AG04449 (cell line): ENCODE results near the gene PDLIM3.

Source experiments
- CTCF ChIA-PET: fragments of 350-600 bp; formaldehyde crosslinking; extraction: SDS; loops from one replicate; lab custom pipeline; 2021; ENCODE audit warnings: antibody characterized with exemption; lab: Yijun Ruan, JAX
- POLR2A ChIA-PET: fragments of 400-600, 350-600 bp; formaldehyde crosslinking; extraction: SDS; loops from one replicate; lab custom pipeline; 2020; ENCODE audit warnings: antibody characterized with exemption, inconsistent platforms; lab: Yijun Ruan, JAX
- DNase-seq: peaks from one replicate; pipeline ENCODE4 v3.0.0-alpha.2; 2010; ENCODE audit warnings: low read depth, low spot score
- H3K4me3 ChIP-seq: 2 replicates; pipeline ENCODE4 v1.5.1; 2011; ENCODE audit warnings: low read depth, mild to moderate bottlenecking, control low read depth, low read length
- TF ChIP-seq, protein P1 (sequence below): IDR thresholded peaks from one replicate; pipeline ENCODE4 v1.5.1; 2011; ENCODE audit warnings: mild to moderate bottlenecking, moderate library complexity, low read length, control low read depth, inconsistent platforms; ENCODE audit not compliant: insufficient read depth; ENCODE audit errors: missing control alignments

The PDLIM3 gene

DNA sequence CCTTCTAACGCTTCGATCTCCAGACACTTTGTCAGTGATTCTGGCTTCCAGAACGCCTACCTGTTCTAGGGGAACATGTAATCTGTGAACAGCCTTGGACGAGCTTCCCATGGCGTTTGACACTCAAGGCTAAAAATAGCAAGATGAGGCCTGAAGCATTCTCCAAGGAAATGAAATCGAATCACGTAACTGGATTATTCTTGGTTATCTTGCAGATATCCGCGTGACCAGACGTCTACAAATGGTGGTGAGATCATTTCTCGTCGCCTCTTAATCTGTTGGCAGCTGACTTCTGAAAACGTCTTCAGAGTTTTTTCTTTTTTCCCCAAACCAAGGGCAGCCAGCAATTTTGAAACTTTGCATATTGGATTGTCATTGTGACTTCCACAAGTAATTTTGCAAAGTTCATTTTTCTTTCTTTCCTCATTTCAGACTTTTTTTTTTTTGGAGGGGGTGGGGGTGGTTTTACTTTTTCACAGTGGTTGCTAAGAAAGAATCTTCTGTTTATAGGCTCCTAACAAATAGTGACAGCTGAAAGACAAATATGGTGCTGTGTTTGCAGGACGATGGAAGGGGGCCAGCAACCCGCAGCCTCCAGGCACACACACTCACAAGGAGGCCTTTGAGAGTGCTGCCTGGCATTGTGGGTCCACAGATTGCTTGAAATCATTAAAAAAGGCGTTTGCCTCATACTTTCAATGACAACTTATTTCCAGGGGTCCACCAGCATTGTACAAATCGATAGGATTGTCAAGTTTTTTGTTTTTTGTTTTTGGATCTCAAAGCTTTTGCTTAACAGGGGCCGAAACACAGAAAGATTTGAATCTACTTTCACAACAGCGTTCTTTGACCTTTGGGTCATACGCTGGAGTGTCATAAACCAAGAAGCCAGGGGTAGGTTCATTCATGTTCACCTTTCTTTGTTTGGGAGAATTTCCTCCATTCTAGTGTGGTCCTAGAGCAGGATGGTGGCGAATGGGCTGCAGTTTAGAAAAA, 32.4 kb upstream of the PDLIM3 start:
- no peak overlapping the region for H3K4me3 ChIP-seq
- ChIA-PET CTCF (interaction anchor here (1.3 to 1.5 kb wide), 2 partner anchors 15 to 454 kb away, joined by 3 to 4 read pairs; no protein-coding TSS in a partner anchor), POLR2A (no interaction called here)
- DNase-seq = no peak
- TF ChIP-seq, protein P1, sequence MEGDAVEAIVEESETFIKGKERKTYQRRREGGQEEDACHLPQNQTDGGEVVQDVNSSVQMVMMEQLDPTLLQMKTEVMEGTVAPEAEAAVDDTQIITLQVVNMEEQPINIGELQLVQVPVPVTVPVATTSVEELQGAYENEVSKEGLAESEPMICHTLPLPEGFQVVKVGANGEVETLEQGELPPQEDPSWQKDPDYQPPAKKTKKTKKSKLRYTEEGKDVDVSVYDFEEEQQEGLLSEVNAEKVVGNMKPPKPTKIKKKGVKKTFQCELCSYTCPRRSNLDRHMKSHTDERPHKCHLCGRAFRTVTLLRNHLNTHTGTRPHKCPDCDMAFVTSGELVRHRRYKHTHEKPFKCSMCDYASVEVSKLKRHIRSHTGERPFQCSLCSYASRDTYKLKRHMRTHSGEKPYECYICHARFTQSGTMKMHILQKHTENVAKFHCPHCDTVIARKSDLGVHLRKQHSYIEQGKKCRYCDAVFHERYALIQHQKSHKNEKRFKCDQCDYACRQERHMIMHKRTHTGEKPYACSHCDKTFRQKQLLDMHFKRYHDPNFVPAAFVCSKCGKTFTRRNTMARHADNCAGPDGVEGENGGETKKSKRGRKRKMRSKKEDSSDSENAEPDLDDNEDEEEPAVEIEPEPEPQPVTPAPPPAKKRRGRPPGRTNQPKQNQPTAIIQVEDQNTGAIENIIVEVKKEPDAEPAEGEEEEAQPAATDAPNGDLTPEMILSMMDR = no peak

DNA sequence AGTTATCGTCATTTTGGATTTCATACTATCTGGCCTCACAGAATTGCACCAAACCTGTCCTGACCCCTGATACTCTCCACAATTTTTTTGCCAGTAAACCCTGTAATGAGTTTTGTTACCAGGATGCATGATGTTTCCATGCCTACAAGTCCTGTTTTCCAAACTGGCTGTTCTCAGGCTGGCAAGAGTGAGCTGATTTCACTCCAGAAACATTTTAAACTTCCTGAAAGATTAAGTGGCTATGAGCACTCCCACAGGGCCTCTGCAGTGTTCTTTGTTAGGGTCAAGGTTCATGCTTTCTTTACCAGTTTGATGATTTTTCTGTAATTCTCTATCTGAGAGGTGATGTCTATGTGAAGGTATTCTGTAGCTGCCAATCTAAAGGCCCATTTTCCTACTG, 31.7 kb upstream of the PDLIM3 start:
- ChIA-PET POLR2A (no interaction called here), CTCF (interaction anchor here (1.3 to 1.5 kb wide), 2 partner anchors 16 to 455 kb away, joined by 3 to 4 read pairs; no protein-coding TSS in a partner anchor)
- TF ChIP-seq, protein P1 = no peak
- peak; percentile 31 for DNase-seq
- H3K4me3 ChIP-seq = no peak overlapping the region

DNA sequence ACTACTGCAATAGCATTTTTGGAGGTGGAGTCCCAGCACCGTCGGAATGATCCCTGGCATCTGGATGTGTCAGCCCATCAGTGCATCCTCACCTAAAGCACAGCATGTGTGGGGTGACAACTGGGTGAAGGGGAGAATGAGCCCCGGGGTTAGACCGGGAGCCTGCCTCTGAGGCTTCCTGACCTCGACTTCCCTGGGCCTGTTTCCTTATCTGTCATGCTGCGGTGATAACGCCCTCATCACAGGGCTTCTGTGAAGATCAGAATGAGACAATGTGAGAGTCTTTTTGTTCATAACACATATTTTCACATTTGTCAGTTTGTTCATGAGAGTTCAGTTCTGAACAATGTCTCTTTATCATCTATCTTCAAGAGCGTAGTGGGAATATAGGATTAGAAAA, 31.1 kb upstream of the PDLIM3 start:
- TF ChIP-seq, protein P1 = no peak
- CTCF ChIA-PET = interaction anchor here (1.3 to 1.5 kb wide), 2 partner anchors 16 to 455 kb away, joined by 3 to 4 read pairs; no protein-coding TSS in a partner anchor
- POLR2A ChIA-PET = no interaction called here
- H3K4me3 ChIP-seq = no peak overlapping the region
- DNase-seq = no peak

DNA sequence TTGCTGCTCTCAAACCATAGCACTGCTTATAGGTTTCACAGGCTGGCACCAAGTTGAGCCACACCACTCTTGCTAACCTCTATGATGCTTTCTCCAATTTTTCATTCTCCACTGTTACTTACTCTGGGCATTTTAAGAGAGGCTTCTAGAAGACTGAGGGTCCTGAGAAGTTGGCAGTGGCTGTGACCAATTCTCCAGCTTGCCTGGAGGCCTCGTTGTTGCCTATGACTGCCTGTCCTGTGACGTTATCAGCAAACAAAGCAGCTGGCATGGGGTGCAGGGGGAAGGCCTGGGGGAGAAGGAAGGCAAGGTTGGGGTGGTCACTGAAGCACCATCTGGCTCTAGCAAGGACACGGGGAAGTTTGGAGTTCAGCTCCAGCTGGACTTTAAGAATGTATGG, 30.4 kb upstream of the PDLIM3 start:
- POLR2A ChIA-PET = no interaction called here
- H3K4me3 ChIP-seq = no peak overlapping the region
- DNase-seq = no peak
- TF ChIP-seq, protein P1 = no peak
- CTCF ChIA-PET = interaction anchor here (1.5 kb wide), 1 partner anchor 456 kb away, joined by 3 read pairs; no protein-coding TSS in a partner anchor

DNA sequence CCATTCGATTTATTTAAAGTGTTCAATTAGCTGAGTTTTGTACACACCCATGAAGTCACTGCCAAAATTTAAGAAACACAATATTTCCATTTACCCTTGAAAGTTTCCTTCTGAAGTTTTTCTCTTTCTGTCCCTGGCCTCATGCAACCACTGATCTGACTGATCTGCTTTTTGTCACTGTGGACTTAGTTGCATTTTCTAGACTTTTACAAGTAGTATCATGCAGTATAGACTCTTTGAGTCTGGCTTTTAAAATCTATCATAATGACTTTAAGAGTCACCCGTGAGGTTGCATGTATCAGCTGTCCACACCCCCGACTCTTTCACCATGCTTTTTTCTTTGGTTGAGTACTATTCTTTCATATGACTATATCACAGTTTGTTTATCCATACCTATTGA, 29.0 kb upstream of the PDLIM3 start:
- POLR2A ChIA-PET = no interaction called here
- no peak overlapping the region for H3K4me3 ChIP-seq
- DNase-seq = no peak
- TF ChIP-seq, protein P1 = no peak
- CTCF ChIA-PET = no interaction called here

DNA sequence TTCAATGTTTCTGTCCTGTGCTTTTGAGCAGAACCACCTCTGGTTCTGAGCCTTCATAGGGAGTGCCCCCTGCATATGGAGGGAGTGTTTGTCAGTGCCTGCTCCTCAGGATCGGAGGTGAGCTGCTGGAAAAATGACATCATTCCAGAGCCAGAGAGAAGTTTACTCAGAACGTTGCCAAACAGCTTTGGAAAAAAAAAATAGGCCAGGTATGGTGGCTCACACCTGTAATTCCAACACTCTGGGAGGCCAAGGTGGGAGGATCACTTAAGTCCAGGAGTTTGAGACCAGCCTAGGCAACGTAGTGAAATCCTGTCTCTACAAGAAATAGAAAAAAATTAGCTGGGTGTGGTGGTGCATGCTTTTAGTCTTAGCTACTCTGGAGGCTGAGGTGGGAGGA, 27.2 kb upstream of the PDLIM3 start:
- DNase-seq = no peak
- H3K4me3 ChIP-seq = no peak overlapping the region
- POLR2A ChIA-PET = no interaction called here
- TF ChIP-seq, protein P1 = no peak
- CTCF ChIA-PET = interaction anchor here (0.8 kb wide), 1 partner anchor 36 kb away, joined by 3 read pairs; no protein-coding TSS in a partner anchor
